HG03139 (cell line): Measurements from ENCODE around the gene NOS1AP.

Experiments used
- ATAC-seq: cut with Tn5 transposase; IDR thresholded peaks from one replicate; pipeline ENCODE4 v1.9.1; 2021; ENCODE audit not compliant: unreplicated experiment

Gene NOS1AP

DNA sequence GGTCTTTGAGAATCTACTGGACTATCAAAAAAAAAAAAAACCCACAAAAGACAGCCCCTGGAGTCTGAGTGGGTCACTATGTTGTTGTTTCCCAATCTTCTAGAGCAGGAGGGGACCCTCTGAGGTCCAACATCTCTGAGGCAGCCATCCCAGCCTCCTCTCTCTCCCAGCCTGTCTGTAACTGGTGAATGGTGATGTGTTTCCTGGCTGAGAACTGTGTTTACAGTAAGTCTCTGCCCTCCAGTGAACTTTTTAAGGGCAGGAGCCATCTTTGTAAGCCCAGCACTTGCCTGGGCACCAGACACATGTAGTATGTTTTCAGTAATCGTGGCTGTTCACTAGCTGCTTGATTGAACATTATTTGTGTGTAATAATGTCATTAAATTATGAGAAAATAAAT, 221.5 kb downstream of the NOS1AP start:
- no peak for ATAC-seq

DNA sequence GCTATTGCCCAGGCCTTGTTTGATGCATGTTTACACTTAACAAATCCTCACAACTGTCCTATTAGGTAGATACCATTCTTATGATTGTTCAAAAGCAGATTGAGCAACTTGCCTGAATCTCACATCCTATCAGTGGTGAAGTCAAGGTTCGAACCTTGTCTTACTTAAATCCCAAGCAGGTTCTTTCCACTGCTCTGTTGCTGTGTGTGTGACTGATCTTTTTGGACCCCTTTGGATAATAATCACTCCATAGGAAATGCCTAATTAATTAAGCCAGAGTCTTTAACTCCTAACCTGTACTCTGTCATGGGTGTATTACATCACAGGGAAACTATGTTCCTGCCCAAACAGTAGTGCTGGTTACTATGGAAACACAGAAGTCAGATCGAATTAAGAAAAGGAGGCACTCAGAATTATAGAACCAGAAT, 222.9 kb downstream of the NOS1AP start:
- no peak for ATAC-seq

DNA sequence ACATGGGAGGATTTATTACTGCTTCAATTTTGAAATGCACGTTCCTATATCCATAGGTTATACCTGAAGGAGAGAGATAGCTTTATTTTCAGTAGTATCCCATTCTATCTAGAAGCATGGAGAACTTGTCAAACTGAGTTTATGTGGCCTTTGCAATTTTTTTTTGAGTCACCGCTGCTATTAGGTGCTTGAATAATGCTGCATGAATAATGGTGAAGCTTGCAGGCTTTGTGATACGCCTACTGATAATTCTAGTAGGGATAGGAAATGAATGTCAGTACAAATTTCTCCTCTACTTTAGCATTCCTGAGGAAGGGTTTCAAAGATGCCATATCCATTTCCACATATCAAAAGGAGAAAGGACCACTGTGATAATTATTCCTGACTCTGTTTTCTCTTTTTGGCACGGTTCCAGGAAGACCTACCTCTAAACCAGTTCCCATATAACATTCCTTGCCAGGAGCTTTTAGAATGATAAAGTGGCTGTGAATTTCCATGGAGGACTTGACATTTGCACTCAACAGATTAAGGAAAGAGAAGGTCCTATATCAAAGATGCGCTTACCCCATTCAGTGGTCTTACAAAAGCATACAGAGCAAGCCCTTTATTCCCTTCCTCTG, 223.7 kb downstream of the NOS1AP start:
- no peak for ATAC-seq

DNA sequence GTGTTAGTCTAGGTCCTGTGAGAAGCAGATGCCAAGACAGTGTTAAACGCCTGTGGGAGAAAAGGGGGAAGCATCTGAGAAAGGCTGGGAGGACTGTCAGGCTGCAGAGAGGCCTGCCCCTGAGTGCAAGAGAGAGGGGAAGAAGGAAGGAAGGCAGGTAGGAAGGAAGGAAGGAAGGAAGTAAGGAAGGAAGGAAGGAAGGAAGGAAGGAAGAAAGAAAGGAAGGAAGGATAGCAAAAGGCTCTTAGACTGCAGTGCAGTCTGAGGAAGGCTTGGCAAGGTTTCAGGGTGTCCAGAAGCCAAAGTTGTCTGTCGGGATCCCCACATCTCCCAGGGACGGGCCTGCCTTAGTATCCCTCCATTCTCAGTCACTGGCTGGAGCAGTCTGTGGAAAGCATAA, 224.5 kb downstream of the NOS1AP start:
- no peak for ATAC-seq

DNA sequence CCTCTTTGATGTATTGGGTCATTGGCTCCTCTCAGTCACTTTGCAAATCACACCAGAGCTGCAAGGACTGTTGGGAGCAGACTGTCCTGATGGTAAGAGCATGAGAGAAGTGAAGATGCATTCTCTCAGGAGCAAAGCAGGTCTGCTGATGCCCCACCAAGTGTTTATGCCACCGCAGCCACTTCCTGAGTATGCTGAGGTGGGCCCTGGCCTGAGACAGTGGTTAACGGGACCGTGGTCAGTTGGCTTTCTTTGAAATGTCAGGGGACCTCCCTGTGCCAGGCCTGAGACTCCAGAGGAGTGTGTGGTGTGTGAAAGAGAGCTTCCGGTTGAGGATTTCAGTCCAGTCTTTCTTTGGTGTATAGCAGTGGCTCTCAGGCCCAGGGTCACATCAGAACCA, 227.7 kb downstream of the NOS1AP start:
- no peak for ATAC-seq

DNA sequence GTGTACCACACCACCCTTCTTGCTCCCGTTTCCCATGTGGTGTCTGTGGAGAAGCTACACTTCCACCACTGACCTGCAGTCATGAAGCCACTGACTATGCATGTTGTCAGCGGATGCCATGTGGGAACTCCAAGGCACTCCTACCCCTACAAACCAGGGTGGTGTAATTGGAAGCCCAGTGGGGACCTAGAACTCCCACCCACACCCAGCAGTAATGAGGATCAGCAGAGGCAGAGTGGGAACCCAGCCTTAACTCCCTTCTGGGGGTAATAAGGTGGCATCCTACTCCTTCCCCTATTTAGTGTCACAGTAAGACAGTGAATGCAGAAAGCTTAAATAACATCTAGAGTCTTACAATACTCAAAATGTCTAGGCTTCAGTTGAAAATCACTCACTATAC, 228.8 kb downstream of the NOS1AP start:
- no peak for ATAC-seq

DNA sequence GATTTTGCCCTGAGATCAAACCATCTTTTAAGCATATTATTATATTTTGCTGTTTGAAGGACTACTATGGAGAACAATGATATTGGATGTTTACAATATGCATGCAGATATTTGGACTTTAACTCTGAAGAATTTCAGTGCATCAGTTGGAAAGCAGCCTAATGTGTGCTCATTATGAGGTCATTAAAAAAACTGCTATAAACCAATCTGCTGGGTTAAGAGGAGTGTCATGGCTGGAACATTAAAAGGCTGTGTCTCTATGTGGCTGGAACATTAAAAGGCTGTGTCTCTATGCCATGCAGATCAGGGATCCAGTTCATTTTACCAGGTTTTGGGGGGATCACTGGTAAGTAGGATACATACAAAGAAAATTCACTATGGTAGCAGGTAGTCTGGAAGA, 229.5 kb downstream of the NOS1AP start:
- no peak for ATAC-seq

DNA sequence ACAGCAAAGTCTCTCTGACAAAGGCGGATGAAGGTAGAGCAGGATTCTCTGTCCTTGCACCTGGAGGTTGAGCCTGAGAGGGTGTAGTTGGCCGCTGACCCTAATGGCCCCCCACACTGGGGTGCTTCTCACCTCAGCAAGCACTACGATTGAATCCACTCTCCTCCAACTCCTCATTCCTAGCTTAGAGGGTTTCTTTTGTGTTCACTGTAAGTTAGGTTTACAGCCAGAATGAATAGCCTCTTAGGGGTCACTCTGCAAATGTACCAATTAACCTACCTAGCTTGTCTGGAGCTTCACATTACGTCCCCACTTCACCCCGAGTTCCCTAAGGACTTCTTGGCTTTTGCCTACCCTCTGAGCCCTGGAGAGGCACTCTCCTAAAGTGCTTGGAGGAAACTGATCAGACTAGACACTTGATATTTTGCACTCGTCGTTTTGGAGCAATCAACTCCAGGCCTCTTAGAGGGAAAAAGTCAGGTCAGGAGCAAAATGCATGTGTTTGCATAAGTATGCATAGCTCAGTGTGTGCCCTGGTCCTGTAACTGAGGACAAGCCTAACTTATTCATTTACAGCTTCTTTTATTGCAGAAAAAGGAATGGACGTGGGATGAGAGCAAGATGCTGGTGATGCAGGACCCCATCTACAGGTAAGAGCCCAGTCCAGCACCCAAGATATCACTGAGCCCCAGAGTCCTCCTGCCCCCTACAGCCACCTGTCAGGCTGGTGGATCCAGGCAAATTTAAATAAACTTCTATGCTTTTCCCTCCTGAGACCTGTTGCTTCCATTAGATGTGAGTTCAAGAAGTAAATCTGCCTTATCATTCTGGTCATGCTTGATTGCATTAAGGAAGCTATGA, 230.8 kb downstream of the NOS1AP start:
- ATAC-seq, result no peak

DNA sequence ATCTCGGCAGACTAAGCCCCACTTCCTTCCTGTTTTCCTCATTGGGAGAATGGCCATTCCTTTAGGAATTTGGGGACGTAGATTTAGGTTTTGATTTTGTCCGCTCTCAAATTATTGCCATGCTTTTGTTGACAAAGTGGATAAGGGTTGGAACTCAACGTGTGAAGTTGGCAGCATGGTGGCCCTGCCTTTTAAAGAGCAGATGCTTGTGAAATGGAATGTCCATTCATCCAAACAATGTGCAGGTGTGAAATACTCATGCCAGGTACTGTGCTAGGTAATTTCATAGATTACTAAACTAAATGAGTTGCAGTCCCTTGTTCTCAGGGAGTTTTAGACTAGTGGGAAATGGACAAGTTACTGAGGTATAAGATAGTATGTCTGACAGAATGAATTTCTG, 232.2 kb downstream of the NOS1AP start:
- no peak for ATAC-seq

DNA sequence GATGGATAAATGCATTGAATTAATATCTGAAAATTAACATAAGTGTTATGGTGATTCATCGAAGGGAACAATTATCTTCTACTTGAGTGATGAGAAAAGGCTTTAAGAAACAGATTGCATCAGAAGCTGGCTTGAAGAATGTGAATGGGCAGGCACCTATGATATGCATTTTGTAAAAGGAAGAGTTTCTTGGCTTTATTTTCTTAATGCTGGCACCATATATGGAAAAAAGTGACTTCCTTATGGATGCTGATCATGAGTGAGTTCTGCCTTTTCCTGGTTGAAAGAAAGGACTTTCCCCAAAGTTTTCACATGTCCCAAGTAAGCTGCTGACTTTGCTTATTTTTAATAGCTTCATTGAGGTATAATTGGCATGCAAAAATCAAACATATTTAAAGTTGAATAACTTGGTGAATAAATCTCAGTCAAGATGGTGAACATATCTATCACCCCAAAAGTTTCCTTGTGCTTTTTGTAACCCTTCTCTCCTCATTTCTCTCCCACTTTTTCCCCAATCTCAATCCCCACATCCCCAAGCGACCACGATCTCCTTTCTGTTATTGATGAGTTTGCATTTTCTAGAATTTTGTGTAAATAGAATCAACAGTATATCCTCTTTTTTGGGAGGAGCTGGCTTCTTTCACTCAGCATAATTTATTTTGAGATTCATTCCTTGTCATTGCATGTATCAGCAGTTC, 233.0 kb downstream of the NOS1AP start:
- no peak for ATAC-seq

DNA sequence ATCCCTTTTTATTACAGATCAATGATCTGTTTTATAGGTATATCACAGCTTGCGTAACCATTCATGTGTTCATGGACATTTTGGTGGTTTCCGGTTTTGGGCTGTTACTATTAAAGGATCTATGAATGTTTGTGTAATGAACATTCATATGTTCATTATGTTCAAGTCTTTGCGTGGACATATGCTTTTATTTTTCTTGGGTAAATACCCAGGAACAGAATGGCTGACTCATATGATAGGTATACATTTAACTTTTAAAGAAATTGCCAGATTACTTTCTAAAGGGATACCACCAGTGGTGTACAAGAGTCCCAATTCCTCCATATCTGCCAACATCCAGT, 233.5 kb downstream of the NOS1AP start:
- ATAC-seq, result no peak

DNA sequence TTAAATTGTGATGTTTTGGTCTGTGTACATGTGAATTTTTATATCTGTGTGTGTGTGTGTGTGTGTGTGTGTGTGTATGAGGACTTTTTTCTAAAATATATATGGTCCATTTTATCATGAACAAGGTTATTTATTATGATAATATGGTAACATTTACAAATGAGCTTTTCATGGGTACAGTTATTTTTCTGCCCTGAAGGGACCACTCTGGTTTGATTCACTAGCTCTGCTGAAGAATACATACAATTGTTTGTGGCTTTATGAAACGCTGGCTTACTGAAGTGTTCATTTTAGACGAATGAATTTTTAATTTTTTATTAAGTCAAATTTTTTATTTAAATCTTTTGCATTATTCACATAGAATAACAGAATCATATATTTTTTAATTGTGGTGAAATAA, 235.2 kb downstream of the NOS1AP start:
- ATAC-seq, result no peak

DNA sequence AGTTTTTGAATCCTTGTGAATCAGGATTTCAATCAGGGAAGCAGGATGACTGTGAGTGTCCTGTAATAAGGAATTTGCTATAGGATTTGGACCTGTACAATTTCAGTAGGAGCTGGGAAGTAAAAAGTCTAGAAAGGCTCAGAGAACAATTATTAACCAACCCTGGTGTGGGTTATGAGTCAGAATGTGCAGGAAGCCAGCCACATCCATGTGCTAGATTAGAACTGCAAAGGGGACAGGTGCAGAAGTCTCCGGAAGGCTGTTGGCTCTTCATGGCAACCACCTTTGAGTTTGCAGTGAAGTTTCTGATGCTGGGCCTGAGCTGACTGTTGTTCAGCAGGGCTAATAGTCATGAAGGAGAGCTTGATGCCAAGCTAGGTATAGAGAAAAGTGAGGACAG, 236.5 kb downstream of the NOS1AP start:
- ATAC-seq, result no peak

DNA sequence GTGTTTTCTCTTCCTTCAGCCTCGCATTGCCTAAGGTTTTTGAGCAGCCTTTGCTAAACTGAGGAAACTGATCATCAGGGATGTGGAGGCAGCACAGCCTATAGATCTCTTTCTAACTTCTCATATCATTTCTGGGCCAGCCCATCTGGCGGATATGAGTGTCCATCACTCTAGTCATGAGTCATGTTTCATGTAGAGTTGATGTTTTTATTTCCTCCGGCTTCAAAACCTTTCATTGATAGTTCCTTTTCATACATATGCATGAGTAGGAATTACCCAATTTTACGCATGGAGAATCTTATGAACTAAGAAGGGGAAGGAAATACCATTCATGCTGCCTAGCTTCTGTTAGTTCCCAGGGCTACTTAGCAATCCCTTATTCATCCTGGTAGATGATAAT, 240.8 kb downstream of the NOS1AP start:
- no peak for ATAC-seq

DNA sequence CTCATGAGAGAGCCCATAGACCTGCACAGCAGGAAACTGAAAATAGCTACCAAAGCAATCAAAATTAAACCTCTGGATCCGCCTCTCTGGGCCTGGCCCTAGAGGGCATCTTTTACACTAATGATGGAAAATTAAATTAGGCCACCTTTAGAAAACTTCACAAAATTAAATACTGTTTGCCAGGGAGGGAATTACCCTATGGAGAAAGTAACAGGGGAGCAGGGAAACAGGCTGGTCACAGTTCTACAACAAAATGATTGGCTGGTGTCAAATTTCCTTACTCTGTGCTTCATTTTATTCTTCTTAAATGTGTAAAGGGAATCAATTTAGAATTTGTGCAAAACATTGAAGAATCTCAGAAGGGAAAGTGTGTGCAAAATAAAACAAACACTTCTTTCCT, 244.7 kb downstream of the NOS1AP start:
- no peak for ATAC-seq

DNA sequence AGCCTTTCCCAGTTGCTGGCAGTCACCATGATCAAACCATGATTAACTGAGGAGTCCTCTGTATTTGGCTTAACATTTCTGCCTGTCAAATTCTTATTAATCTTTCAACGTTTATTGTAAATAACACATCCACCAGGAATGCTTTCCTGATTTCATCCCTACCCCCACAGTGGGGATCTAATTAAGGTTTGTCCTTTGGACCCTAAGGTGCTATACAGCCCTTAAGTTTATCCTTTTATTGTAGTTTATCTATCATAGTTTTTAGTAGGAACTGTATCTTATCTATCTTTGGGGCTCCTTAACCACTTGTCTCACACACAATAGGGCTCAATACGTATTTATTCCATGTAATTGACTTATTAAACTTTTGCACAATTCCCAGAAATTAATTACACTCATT, 246.2 kb downstream of the NOS1AP start:
- no peak for ATAC-seq

DNA sequence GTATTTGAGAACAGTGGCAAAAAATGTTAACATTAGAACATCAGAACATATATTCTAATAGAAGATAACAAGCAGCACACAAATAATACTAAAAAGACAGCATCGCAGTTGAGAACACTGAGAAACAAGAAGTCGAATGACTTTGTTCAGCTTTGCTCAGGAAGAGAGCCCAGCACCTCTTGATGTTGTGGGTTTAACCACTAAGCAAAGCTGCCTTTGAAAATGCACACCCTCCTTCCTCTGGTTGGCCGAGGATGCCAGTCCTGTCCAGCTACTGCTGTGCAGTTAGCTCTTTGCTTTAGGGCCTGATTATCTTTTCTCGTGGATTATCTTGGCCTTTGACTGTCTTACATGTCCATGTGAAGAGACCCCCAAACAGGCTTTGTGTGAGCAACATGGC, 246.7 kb downstream of the NOS1AP start:
- no peak for ATAC-seq

DNA sequence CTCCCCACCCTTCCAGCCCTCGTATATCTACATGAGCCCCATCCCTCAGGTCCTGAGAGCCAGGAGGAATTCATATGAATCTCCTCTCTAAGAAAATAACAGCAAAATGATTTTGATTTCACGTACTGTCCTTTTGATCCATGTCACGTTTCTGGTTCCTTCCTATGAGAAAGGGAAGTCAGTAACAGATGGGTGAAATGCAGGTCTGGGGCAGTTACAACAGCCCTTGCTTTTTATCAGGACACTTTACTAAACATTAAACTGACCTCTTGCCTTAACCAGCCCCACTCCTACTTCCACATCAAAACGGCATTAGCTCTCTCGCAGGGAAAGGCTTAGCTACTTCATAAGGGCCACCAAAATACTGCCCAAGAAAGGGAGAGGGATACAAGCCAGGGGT, 248.1 kb downstream of the NOS1AP start:
- no peak for ATAC-seq

DNA sequence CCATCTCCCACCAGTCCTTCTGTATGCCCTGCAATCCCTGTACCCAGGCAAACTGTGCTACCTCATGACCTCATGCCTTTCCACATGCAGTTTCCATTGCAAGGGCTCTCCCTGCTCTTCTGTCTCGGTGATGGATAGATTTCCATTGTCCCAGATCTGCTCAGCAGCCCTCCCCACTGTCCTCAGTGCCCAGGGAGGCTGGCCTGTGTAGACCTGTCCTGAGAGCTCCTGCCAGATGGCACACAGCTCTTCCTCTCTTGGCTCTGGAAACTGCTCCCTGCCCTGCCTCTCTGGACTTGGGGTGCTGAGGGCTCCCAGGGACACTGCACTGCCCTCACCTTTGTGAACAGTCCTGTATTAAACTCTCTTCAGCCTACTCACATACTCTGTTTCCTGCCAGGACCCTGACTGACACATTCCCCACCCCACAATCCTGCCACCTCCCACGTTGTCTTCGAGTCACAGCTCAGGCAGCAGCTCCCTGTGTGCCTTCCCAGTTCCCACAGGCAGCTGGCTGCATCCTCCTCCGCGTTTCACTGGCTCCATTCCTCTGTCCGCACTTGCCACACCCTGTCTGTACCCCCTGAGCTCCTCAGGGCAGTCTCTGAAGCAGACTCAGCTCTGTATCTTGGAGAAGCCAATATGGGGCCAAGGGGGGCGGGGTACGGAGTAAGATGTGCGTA, 250.1 kb downstream of the NOS1AP start:
- no peak for ATAC-seq

DNA sequence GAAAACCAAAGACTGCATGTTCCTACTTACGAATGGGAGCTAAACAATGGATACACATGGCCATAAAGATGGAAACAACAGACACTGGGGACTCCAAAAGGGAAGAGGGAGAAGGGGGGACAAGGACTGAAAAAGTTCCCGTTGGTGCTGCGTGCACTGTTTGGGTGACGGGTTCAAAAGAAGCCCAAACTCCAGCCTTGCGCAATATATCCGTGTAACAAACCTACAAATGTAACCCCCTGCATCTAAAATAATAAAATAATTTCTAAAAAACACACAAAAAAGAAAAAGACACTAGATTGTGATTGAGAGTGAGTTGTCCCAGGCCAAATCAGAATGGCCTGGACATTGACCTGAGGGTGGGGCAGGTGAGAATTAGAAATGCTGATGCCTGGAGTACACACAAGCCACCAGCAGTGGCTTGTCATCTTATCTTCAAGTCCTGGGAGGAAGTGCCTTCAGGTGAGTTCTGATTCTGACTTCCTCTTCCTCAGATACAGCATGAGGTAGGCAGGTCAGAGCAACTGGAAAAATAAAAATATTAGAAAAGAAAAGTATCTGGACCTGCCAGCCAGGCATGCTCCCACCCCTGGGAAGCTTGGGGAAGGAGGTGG, 252.4 kb downstream of the NOS1AP start:
- ATAC-seq, result no peak

DNA sequence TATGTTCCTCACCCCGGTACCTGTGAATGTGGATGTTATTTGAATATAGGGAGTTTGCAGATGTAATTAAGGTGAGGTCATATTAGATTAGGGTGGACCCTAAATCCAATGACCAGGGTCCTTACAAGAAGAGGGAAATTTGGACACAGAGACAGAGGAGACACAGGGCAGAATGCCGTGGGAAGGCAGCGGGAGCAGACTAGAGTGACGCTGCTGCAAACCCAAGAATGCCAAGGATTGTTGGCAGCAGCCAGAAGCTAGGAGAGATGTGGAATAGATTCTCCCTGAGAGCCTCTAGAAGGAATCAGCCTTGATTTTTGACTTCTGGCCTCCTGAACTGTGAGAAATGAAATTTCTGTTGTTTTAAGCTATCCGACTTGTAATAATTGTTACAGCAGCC, 253.5 kb downstream of the NOS1AP start:
- ATAC-seq, result no peak
